NCI-H748 treated with DMSO at 0.1 percent for 48 hours (cell line): ENCODE results near the gene L3MBTL4.

Source experiments
- DNase-seq: peaks from one replicate; lab custom pipeline; 2025; lab: John Stamatoyannopoulos, UW

The L3MBTL4 gene

DNA sequence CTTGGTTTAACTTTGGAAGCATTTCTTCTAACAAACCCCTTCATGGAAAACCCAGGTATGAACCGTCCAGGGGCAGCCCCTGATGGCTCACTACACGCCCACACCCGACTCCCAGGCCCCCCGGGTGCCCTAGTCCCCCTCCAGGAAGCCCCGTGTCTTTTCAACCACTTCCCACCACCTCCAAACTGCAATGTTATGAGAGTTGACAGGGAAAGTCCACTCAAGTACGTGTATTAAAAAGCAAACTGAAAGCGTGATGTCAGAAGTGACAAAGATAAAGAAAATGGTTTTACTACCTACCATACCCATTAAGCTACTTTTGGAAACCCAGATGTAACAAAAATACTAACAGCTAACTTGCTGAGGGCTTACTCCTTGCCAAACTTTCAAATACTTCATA lies 51.5 kb downstream of the L3MBTL4 start:
- DNase-seq: no peak

DNA sequence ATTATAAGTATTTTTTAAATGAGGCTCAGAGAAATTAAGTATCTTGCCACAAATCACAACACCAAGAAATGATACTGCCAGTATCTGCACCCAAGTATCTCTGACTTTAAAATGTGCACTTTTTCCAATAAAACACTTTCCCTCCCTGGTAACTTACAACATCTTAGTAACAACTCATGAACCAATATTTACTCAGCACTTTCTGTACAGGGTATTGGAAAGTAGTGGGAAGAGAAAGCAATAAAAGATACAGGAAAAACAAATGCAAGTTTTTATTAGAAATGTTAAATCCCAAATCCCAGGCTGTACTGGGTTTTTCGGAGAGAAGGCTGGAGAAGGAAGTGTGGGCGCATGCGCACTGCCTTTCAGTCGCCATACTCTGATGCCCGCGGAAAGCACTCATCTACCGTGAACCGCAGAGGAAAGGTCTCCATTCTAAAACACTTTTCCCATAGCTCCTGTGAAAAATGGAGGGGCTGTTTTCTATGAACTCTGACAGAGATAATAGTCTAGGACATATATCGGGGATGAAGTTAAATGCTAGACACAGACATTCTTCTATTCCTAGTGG lies 52.1 kb downstream of the L3MBTL4 start:
- DNase-seq: no peak

DNA sequence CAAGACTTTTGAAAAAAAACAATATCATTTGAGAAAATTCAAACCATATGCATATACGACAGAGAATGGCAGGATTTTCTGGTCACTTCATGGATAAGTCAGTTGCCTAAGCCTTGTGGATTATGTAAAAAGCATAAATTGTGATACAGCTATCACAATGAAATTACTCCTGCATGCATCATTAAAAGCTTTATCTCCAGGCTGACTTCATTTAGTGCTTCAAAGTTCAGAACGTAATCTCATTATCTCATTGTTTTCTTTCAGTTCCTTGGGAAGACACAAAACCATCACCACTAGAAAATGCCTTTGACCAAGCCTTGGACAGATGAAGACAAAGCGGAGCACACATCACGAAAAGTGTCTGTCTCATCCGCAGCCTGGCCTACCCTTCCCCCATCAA lies 57.0 kb downstream of the L3MBTL4 start:
- no peak for DNase-seq

DNA sequence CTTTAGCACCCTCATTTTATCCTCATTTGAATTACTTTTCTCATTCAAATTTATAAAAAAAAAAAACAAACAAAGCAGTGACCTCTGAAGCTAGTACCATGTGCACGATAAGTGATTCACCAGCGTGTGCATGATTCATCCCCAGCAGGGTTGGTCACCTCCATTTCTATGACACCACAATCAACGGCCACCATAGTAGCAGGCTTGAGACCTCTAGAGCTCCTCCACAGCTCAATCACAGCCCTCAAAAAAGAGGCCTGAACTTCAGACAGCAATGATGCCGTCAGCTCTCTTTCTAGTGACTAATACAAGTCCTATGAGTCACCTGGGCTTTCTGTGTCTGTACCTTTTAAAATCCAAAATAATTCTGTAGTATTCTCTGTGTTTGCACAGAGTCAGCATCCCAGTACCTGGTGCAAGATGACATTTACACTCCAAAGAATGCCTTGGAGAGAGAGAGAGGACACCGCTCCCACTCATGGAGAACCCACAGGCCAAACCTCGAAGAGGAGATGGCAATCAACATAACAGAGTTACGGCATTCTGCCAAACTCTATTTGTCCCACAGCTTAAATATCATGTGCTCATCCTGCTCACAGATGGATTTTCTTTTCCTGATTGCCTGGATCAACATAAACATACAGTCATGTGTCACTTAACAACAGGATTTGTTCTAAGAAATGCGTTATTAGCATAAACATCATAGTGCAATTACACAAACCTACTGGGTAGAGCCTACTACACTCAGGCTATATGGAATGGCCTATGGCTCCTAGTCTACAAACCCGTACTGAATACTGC lies 58.7 kb downstream of the L3MBTL4 start:
- no peak for DNase-seq

DNA sequence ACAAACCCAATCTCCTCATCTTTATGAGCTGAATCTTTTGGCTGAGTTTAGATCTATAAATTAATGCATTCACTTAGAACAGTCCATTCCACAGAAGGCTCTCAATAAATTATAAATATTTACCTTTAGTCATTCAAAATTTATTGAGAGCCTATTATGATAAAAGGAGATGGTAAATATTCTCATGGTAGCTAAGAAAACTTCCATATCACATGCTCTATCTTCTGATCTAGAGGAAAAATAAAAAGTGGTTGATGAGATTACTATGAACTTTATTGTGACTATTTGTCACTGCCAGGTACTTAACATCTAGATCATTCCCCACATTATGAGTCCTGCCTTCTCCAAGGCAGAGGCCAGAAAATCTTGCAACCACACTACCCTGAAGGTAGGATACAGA lies 62.4 kb downstream of the L3MBTL4 start:
- DNase-seq: no peak

DNA sequence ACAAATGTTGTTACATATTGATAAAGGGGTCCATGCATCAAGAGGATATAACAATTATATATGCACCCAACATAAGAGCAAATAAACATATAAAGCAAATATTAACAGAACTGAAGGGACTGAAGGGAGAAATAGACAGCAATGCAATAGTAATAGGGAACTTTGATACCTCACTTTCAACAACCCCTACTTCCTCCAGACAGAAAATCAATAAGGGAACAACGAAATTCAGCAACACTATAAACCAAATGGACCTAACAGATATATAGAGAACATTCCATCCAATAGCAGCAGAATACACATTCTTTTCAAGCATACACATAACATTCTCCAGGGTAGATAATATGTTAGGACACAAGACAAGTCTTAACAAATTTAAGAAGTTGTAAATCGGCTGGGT lies 71.7 kb downstream of the L3MBTL4 start:
- no peak for DNase-seq

DNA sequence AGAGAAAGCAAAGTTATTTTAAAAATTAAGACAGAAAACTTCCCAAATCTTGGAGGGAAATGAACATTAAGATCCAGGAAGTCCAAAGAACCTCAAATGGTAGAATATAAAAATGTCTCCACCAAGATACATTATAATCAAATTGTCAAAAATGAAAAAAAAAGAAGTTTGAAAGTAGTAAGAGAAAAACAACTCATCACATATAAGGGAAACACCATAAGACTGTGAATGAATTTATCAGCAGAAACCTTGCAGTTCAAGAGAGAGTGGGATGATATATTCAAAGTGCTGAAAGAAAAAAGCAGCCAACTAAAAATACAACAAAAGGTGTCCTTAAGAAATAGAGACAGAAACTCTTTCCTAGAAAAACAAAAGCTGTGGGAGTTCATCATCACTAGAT lies 73.0 kb downstream of the L3MBTL4 start:
- no peak for DNase-seq

DNA sequence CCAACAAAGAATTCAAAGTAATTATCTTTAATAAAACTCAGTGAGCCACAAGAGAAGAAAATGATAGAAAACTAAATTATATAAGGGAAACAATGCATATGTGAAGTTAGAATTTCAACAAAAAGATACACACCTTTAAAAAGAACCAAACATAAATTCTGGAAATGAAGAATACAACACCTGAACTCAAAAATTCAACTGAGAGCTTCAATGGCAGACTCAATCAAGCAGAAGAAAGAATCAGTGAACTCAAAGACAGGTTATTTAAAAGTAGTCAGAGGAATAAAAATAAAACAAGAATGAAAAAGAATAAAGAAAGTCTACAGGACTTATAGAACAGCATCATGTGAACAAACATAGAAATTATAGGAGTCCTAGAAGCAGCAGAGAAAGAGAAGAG lies 73.4 kb downstream of the L3MBTL4 start:
- no peak for DNase-seq

DNA sequence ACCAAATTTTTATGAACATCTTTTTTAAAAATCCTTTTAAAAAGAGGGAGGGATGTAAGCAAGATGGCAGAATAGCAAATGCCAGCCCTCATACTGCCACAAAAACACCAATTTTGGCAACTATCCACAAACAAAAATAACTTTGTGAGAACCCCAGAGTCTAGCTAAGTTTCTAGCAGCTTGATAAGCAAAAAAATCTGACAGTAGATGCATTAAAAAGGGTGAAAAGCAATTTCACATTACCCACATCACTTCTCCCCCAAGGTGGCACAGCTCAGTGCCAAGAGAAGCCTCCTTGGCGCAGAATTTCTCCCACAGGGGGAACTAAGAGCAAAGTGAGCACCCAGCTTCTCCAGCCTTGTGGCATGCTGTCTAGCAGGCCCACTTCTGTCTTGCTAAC lies 74.6 kb downstream of the L3MBTL4 start:
- no peak for DNase-seq

DNA sequence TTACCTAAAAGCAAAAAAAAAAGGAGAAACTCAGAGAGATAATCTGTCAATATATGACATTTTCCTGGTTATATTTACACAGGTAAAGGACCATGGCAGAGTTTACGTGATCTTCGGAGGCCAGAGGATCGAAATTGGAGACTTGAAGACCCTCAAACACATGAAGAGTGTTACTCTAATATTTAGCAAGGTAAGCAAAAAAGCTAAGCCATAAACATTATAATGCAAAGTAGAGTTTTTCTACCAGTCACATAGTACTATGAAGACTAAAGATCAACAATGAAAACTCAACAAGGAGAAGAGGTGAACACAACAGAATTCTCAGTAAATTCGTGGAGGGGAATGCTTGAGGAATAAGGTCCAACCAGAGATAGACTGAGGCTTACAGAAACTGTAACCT lies 78.5 kb downstream of the L3MBTL4 start:
- no peak for DNase-seq

DNA sequence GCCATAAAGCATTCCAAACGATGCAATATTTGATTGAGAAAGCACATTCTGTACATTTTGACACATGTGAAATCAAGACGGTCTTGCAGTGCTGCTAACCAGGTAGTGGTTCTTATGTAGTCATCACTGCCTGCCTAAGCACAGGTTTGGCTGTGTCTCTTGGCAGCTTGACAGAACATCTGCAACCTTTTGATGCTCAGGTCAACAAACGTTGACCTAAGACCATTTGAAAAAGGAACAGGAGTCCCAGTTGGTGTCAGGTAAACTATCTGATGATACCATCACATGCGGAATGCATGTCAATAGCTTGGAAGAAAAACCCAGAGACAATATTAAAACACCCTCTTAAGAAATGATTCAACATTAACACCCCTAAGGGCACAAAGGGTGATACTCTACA lies 80.7 kb downstream of the L3MBTL4 start:
- no peak for DNase-seq

DNA sequence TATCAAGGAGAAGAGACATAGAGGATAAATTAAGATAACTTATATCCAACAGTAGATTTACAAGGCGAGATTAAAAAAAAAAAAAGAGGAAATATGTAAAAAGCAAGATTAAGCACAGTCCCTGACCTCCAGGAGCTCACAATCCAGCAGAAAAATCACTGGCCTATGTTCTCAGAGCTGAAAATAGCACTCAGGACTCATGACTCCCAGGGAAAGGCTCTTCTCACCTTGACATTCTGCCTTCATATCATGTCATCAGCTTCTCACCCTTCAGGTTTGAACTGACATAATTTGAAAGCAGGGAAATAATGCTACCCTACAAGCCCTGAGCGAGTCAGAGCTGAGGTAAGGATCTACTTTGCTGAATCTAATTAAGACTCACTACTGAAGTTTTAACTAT lies 82.8 kb downstream of the L3MBTL4 start:
- no peak for DNase-seq

DNA sequence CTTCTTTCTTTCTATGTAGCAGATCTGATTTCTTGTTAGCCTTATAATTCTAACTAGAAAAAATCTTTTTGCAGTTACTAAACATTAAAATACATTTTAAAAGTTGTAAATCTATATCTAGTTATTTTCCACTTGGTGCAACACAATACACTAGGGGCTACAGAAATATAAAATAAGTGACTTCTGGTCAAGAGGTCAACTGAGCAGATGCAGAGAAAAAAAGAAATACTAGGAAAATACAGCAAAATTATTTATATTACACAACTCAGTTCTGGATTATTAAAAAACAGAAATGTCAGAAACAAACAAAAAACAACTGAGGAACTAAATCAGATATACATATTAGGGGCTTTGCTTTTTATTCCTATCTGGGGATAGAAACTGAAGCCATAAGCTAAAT lies 83.9 kb downstream of the L3MBTL4 start:
- DNase-seq: no peak

DNA sequence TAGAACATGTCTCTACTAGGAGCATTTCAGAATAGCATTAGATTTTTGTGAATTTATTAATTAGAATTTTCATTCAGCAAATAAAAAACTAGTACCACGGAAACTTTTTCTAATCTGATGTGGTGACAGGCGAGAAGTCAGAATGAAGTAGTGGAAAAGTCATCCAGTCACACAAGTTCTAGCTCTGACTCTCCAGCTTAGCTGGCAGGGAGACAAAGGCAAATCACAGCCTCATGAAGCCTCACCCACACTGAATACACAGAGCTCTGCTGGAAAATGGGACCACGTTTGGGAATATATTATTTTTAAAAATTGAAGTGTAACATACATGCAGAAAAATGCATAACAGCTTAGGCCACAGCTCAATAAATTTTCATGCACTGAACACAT lies 86.1 kb downstream of the L3MBTL4 start:
- no peak for DNase-seq

DNA sequence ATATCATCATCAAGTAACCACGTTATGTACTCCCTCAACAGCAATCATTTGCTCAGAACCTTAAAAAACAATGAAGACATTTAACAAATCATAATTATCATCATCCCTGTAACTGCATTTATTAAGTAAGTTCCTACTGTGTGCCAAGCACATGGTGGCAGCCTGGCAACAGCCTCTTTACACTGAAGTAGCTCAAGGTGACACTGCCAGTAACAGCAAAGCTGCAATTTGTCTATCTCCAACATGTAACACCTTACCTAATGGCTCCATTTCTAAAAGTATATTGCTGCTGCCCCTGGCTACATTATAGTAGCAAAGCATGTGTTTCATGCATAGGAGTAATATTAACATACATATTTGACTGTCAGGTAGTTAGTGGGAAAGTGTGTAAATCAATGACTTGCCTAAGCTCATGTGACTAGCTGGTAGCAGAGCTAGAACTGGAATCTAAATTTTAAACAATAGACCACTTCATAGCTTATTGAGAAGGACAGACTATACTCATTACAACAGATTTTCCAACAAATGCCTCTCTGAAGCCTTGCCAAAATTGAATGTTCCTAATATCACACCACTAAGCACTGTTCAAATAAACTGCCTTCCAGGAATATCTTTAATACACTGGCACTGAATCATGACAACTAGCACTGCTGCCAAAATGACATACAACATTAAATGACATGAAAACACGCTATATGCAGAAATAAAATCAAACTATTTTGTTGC lies 86.7 kb downstream of the L3MBTL4 start:
- DNase-seq: no peak

DNA sequence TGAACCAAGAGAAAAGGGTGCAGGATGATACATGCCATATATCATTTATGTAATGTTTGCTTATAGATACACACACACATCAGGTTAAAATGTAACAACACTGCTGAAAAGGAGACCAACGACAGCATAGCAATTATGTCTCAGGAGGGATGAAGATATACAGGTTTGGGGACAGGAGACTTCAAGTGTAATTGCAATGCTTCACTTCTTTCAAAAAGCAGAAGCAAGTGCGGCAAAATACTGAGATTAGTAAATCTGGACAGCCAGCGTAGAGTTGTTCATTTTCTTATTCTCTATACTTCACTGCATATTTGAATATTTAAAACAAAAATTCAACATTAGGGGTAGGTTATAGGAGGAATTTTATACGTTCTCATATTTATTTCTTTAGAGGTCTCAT lies 87.2 kb downstream of the L3MBTL4 start:
- no peak for DNase-seq

DNA sequence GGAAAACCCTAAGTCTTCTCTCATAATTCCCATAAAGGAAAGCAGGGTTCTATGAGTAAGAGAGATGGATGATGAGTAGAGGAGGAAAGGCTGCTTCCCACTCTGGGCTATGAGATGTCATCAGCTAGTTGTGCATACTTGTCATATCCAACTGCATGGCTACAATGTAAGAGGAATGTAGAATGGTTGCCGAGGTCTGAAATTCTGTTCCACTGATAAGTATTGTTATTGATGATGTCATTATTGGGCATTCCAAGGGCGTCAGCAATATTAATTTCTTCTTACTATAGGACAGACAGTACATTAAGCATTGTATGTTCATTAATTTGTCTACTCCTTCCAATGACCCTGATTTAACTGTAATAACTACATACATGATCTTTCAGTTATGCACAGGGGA lies 88.1 kb downstream of the L3MBTL4 start:
- DNase-seq: no peak

DNA sequence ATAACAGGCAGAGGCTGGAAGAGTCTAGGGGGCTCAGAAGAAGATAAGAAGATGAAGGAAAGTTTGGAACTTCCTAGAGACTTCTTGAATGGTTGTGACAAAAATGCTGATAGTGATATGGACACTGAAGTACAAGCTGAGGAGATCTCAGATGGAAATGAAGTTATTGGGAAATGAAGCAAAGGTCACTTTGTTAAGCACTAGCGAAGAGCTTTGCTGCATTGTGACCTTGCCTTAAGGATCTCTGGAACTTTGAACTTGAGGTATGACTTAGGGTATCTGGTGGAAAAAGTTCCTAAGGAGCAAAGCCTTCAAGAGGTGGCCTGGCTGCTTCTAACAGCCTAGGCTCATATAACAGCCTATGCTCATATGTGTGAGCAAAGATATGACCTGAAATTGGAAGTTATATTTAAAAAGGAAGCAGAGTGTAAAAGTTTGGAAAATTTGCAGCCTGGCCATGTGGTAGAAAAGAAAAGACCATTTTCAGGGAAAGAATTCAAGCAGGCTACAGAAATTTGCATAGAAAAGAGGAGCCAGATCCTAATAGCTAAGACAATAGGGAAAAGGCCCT lies 91.3 kb downstream of the L3MBTL4 start:
- no peak for DNase-seq

DNA sequence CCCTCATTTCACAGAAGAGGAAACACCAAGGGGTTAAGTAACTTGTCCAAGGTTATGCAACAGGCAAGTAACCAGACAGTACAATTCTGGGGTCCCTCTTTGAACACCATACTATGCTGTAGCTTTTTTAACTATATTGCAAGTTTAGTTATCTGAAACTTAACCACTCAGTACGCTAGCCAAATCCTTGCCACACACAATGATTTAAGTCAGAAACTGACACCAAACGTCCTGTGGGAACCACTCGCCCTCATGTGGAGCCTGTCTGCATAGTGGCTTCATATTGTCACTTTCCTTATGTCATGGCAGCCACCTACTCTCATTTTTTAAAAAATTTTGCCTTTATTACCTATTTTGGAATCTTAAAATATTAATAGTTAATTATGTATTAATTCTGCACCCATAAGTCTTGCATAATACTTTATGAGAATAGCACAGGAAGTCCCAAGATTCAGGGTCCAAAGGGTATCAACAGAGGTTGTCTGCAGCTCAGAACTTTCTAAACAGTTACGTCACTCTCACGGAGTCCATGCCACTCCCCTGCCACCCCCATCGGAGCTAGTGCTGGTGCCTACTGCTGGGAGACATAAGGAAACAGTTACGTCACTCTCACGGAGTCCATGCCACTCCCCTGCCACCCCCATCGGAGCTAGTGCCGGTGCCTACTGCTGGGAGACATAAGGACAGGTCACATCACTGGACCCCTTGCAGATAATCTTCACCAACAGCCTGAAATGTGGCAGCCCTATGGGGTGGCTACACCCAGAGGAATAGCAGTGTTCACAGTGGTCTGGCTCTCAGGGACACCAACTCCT lies 99.0 kb downstream of the L3MBTL4 start:
- DNase-seq: no peak

DNA sequence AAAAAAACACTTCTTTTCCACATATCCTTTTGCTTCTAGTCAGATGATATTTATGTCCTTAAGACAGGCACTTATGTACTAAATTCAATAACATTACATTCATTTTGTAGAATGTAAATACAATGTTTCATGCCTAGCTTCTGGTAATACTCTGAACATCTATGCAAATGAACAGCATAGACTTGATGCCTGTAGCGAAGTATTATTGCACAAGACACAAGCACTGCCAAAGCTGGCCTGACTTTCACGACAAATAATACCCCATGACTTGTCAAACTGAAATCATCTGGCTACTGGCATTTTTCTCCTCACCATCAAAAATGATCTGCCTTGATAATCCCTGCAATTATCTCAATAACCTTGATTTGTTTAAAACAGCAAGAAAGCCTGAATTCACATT lies 101.3 kb downstream of the L3MBTL4 start:
- no peak for DNase-seq

DNA sequence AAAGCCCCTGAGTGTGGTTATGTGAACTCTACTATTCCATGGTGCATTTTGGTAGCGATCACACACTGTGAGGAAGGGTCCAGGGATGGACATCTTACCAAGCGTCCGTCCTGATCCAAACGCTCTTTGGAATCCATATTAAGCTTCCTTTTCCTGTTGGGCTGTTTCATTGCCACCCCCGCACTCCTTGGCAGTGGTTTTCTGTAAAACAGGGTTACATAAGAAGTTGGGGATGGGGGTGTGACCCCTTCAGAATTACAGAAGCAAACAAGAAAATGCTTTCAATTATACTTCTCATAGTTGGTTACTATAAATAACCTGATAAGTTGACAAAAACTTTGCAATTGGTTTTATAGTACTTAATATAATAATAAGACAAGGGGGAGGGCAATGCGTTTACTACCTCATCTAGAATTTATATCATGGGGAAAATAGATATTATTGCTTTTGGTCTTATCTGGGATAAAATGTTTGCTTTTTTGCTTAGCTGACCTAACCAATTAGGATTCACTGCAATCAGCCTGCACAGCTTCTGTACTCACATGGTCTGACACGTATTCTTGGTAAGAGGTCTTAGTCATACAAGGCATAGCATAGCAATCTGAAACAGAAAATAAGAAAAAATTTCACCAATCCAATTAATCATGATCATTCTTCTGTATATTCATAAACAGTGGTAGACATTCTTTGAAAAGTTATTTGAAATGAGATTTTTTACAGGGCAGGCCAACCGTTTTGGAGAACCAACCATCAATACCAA lies 103.1 kb downstream of the L3MBTL4 start:
- no peak for DNase-seq
